ENCODE measurements around the gene MTA1.

DNA sequence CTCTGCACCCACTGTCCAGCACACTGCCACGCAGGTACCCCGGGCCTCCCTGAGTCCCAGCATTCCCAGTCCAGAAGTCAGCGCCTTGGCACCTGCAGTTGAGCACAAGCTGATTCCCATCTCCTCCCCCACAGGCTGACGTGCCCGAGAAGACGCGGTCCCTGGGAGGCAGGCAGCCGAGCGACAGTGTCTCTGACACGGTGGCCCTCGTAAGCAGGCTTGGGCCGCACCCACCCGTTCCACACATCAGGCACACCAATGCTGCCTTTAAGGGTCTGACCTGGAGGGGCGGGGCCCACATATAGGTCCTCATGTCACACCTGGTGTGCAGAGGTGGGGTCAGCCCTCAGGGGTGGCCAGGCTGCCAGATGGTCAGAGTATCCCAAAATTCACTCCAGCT, 39.7 kb upstream of the MTA1 start:
- TF ChIP-seq YY1 (IDR thresholded peaks at IDR 0.05; ENCODE audit: insufficient read depth, insufficient read length) (no peak), ZNF274 (IDR thresholded peaks at IDR 0.05; ENCODE audit: low read depth, low read length) (no peak)
